ENCODE measurements around the gene IPO13.

IPO13 gene

GRCh38 chr1:43930168-43930948, 16.4 kb upstream of the IPO13 start:
- no peak for DNase-seq (ENCODE audit: low read depth, low spot score)

DNA sequence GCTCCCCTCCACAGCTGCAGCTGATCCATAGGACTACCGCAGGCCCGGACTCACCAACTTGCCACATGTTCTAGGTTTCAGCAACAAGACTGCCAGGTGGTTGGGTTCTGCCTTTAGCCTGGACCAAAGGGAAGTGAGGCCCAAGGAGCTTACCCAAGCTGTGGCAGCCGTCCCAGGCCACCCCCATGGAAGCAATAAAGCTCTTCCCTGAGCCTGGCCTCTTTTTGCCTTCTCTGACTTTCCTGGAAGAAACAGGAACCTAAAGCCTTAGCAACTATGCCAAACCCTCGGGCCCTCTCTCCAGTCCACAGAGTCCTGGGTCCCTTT, 15.8 kb upstream of the IPO13 start:
- no peak for DNase-seq (ENCODE audit: low read depth, low spot score)

DNA sequence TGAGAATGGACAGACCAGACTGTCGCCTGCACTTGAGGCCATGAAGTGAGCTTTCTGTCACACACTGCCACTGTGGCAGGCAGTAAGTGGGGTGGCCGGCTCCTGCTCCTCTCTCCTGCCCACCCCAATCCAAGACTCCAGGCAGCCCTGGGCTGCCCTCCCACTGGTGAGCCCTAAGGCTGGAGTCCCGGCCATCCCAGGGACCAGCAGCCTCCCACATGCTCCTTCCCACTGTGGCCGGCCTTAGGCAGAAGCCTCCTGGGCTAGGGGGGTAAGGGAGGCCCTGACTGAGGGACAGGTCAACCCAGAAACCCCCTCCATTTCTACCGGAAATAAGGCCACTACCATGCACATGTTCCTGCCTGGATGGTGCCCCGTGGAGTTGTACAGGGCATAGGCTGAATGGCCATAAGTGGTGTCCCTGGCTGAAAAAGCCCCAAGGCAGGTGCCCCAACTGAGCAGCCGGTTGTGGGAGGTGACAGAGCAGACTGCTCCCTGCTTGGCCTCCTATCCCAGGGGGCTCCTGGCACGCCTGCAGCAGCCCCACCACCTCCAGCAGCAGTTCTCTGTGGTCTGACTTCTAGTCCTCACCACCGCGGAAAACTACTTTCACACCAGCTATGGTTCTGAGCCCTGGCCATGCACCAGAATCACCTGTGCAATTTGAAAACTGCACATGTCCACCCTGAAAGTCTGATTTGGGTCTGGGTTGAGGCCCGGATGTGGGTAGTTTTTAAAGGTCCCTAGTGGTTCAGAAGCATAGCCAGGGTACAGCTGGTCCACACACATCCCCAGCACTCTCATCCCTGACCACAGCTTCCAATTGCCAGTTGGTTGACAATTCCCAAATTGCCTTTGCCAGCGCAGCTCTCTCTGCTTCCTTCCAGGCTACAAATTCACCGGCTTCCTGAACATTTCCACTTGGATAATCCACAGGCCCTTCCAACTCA, 14.8 kb upstream of the IPO13 start:
- no peak for DNase-seq (ENCODE audit: low read depth, low spot score)

GRCh38 chr1:43932786-43933385, 13.9 kb upstream of the IPO13 start:
- no peak for DNase-seq (ENCODE audit: low read depth, low spot score)

- DNase-seq (ENCODE audit: low read depth, low spot score) = no peak
These were observed 13.2 kb upstream of the IPO13 start, which contains the start of gene ARTN for GRCh38 chr1:43933386-43934100. TSS of gene ARTN (plus strand) at chr1:43933801. CDS start at chr1:43935657, 1,856 bp downstream.

- DNase-seq (ENCODE audit: low read depth, low spot score) = no peak
These were observed 12.4 kb upstream of the IPO13 start for GRCh38 chr1:43934101-43934985.

- no peak for DNase-seq (ENCODE audit: low read depth, low spot score)
These were observed 11.8 kb upstream of the IPO13 start for GRCh38 chr1:43934986-43935324.

DNA sequence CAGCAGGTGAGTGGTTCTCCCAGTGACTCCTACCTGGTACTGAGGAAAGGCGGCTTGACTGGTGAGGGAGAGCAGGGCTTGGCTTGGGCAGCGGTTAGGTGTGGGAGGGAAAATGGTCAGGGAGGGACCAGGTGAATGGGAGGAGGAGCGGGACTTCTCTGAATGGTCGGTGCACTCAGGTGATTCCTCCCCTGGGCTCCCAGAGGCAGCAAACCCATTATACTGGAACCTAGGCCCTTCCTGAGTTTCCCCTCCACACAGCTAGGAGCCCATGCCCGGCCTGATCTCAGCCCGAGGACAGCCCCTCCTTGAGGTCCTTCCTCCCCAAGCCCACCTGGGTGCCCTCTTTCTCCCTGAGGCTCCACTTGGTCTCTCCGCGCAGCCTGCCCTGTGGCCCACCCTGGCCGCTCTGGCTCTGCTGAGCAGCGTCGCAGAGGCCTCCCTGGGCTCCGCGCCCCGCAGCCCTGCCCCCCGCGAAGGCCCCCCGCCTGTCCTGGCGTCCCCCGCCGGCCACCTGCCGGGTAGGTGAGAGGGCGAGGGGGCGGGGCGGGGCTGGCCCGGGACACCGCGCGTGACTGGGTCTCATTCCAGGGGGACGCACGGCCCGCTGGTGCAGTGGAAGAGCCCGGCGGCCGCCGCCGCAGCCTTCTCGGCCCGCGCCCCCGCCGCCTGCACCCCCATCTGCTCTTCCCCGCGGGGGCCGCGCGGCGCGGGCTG, 10.9 kb upstream of the IPO13 start:
- no peak for DNase-seq (ENCODE audit: low read depth, low spot score)

DNA sequence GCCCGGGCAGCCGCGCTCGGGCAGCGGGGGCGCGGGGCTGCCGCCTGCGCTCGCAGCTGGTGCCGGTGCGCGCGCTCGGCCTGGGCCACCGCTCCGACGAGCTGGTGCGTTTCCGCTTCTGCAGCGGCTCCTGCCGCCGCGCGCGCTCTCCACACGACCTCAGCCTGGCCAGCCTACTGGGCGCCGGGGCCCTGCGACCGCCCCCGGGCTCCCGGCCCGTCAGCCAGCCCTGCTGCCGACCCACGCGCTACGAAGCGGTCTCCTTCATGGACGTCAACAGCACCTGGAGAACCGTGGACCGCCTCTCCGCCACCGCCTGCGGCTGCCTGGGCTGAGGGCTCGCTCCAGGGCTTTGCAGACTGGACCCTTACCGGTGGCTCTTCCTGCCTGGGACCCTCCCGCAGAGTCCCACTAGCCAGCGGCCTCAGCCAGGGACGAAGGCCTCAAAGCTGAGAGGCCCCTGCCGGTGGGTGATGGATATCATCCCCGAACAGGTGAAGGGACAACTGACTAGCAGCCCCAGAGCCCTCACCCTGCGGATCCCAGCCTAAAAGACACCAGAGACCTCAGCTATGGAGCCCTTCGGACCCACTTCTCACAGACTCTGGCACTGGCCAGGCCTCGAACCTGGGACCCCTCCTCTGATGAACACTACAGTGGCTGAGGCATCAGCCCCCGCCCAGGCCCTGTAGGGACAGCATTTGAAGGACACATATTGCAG, 10.2 kb upstream of the IPO13 start:
- DNase-seq (ENCODE audit: low read depth, low spot score) = no peak

DNA sequence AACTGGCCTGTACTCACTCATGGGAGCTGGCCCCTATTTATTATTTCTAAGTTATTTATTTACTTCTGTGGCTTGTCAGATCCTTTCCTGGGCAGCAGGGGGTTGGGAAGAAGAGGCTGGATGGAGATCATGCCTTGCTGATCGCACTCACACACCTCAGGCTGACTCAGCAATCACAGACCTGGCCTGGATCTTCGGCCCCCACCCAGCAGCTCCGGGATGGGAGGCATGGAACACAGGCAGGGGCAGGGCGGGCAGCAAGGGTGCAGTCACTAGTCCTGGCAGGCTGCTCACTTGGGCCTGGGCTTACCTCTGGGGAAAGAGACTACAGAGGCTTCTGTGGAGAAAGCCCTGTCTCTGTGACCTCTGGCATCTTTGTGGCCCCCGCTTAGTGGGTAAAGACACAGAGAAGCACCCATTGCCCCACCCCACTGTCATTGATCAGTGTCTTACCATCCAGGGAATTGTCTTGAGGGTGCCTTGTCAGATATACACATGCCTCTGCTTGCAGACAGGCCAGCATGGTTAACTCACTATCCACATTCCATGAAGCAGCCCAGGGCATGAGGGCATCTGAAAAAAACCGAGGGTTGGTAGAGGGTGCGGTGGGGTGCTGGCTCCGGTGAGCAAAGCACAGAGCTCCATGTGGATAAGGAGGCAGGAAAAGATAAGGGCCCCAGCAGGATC, 9.4 kb upstream of the IPO13 start:
- no peak for DNase-seq (ENCODE audit: low read depth, low spot score)

GRCh38 chr1:43938383-43938782, 8.4 kb upstream of the IPO13 start:
- DNase-seq (ENCODE audit: low read depth, low spot score) = no peak

- no peak for DNase-seq (ENCODE audit: low read depth, low spot score)
These were observed 7.7 kb upstream of the IPO13 start for GRCh38 chr1:43938892-43939587.

- DNase-seq (ENCODE audit: low read depth, low spot score) = no peak
These were observed 4.3 kb upstream of the IPO13 start for GRCh38 chr1:43942411-43942810.

GRCh38 chr1:43944860-43945259, 1.9 kb upstream of the IPO13 start:
- no peak for DNase-seq (ENCODE audit: low read depth, low spot score)

GRCh38 chr1:43945674-43946235, 995 bp upstream of the IPO13 start:
- no peak for DNase-seq (ENCODE audit: low read depth, low spot score)

DNA sequence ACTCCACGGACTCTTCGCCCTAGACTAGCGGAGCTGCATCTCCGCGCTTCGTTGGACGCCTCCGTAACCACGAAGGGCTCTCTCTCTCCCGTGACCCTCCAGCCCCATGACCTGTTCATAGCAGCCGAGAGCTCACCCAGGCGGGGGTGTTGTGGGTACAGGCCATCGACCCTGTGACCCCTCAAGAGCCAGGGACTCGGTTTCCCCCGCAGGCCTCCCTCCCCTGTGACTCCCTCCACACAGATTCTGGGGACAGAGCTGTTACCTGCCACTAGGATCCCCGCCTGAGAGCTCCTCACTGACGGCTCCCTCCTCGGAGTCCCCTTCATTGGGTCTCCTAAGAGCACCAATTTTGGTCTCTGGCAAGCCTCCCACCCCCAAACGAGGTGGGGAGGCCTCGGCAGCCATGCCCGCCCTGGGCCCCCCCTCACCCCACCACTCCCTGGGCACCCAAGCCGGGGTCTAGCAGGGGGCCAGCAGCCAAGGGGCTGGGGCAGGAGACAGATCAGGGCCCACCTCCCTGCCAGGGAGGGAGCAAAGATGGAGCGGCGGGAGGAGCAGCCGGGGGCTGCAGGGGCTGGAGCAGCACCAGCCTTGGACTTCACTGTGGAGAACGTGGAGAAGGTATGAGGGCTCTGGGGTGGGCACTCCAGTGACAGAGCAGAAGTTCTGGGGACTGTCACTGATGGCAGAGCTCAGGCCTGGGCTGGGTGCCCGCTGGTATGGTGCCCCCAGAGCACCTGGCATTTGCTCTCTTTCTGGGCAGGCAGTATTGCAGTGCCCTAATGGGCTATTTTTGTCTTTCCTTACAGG, 517 bp downstream of the IPO13 start:
- DNase-seq (ENCODE audit: low read depth, low spot score) = no peak

DNA sequence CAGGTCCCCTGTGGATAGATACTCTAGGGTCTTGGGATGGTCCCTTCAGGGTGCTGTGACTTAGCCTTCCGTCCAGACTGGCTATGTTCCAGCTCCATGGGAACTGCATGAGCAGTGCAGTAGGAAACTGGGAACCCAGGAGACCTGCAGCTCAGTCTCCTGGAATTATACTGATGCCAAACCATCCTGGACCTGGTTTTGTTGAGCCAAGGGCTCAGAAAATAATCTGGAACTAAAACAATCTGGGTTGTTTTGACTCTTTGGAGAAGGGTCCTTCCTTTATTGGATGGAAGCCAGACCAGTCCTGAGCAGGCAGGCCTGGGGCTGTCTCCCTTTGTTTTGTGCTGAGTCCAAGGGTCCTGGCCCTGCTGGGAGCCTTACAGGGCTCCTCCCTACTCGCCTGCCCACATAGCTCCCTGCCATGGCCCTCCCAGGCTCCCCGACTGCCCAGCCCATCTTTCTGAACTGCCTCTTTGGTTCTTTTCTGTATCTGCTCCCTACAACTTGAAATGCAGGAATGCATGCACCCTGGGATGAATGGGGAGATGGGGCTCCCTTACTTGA, 1.2 kb downstream of the IPO13 start:
- DNase-seq (ENCODE audit: low read depth, low spot score) = no peak
